Upper lobe of right lung (tissue), 1 donor: ENCODE data around the gene LRRC72. TPM values are rescaled to one million over a fixed set of nuclear protein-coding genes. Genes with fewer than 3 reads are reported as not detected.

Experiments
- ATAC-seq: fragments of 200-7000 bp; cut with Tn5 transposase; one replicate; pipeline ENCODE4 v1.9.1; 2020; ENCODE audit warnings: mild to moderate bottlenecking, moderate library complexity
- DNase-seq: peaks from one replicate; pipeline ENCODE4 v3.0.0-alpha.2; 2020
- H3K27ac ChIP-seq: fragments of 200-600 bp; one replicate; pipeline ENCODE4 v1.8.0; 2022
- H3K27me3 ChIP-seq: fragments of 200-600 bp; one replicate; pipeline ENCODE4 v1.8.0; 2022; ENCODE audit warnings: mild to moderate bottlenecking
- H3K36me3 ChIP-seq: fragments of 200-600 bp; one replicate; pipeline ENCODE4 v1.8.0; 2022
- H3K4me1 ChIP-seq: fragments of 200-600 bp; one replicate; pipeline ENCODE4 v1.8.0; 2022
- H3K4me3 ChIP-seq: fragments of 200-600 bp; one replicate; pipeline ENCODE4 v1.8.0; 2022; ENCODE audit warnings: mild to moderate bottlenecking
- H3K9me3 ChIP-seq: fragments of 200-600 bp; one replicate; pipeline ENCODE4 v1.8.0; 2022
- intact Hi-C: fragments of 100-400 bp; cut with DNase I; formaldehyde crosslinking; loops from one replicate; pipeline ENCODE4 v1.11.0; 2022
- total RNA-seq: library from RNA; stranded (reverse); fragmentation: NEBNext Ultra II Directional; extraction: Animal tissue kit (Norgen Biotek cat#: 25700); gene quantifications from one replicate; pipeline ENCODE4 v1.2.1, GENCODE V29; 2021
- TF ChIP-seq, protein P1 (sequence below): fragments of 200-600 bp; IDR thresholded peaks from one replicate; pipeline ENCODE4 v1.8.0; 2022; ENCODE audit warnings: antibody characterized with exemption
- donor health status: DM: no; HTN: yes; CAD: no; lungs with severe emphysema.

The LRRC72 gene
- total RNA-seq, 1 donor from 2014 or later, result not detected

DNA sequence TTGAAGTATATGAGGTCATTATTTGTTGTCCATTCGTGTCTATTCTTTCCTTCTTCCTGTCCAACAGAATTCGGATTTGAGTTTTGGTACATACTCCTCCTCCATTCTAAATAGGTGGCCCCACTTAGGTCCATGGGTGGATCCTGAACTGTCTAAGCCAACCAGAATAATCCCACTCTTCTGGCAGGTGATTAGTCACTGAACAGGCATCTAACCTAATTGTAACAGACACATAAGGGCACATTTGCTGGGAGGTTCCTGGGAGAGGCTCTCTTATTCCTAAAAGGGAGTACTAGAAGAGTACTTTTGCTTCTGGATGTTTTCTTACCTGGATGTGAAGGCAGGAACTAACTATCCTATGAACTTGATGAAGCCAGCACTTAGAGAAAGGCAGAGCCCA is 16.8 kb downstream of the LRRC72 start:
- H3K27ac ChIP-seq, result no peak overlapping the region
- TF ChIP-seq, protein P1, sequence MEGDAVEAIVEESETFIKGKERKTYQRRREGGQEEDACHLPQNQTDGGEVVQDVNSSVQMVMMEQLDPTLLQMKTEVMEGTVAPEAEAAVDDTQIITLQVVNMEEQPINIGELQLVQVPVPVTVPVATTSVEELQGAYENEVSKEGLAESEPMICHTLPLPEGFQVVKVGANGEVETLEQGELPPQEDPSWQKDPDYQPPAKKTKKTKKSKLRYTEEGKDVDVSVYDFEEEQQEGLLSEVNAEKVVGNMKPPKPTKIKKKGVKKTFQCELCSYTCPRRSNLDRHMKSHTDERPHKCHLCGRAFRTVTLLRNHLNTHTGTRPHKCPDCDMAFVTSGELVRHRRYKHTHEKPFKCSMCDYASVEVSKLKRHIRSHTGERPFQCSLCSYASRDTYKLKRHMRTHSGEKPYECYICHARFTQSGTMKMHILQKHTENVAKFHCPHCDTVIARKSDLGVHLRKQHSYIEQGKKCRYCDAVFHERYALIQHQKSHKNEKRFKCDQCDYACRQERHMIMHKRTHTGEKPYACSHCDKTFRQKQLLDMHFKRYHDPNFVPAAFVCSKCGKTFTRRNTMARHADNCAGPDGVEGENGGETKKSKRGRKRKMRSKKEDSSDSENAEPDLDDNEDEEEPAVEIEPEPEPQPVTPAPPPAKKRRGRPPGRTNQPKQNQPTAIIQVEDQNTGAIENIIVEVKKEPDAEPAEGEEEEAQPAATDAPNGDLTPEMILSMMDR, result no peak
- intact Hi-C loops, result no loop called here
- H3K4me3 ChIP-seq, result no peak overlapping the region
- no peaks in the 10 kb centered on the region for H3K4me1 ChIP-seq
- H3K36me3 ChIP-seq, result no peaks in the 10 kb centered on the region
- ATAC-seq (no peak), DNase-seq (no peak)
- no peaks in the 10 kb centered on the region for H3K27me3 ChIP-seq
- no peaks in the 10 kb centered on the region for H3K9me3 ChIP-seq

DNA sequence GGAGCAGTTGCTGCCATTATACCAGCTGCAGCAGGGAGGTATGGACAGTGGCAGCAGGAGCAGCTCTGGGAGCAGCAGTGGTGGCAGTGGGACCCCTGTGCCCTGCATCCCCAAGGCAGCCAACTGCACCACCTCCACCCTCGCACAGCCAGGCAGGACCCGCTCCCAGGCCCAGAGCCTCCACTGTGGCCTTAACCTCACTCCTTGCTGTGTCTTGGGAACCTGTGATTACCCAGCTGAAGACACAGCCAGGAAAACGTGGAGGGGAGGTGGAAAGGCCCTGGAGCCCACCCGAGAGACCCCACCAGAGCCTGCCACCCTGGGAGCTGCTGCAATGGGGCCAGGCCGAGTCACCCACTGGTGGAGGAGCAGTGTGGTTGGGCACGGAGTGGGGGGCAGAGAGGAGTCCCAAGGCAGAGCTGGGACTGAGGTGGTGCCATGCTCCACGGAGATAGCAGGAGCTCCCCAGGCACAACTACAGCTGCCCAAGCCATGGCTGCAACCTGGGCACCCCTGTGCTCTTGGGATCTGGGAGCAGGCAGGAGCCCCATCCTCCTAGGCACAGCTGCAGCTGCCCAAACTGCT is 20.4 kb downstream of the LRRC72 start:
- Histone ChIP-seq H3K36me3 (no peaks in the 10 kb centered on the region), H3K4me3 (no peak overlapping the region), H3K27me3 (no peaks in the 10 kb centered on the region), H3K27ac (no peak overlapping the region), H3K9me3 (no peaks in the 10 kb centered on the region), H3K4me1 (no peaks in the 10 kb centered on the region)
- DNase-seq (no peak), ATAC-seq (peak; percentile 41)
- intact Hi-C loops, result no loop called here
- TF ChIP-seq, protein P1, result no peak

DNA sequence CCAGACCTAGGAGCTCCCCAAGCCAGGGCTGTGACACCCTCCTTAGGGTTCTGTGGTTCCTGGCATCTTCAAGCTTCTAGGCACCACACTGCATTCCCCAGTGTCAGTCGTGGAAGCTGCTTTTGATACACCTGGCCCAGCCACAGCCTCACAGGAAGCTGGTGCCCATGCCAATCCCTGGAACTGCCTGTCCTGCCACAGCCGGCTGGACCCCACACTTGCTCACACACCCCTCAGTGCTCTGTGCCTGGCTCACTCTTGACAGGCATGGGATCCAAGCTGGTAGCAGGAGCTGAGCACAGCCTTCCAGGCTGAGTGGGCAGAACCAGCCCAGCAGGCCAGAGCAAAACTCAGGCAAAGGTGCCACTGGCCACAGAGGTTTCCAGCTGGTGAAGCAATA is 21.8 kb downstream of the LRRC72 start:
- no peak overlapping the region for H3K4me3 ChIP-seq
- H3K27ac ChIP-seq, result no peak overlapping the region
- DNase-seq, result no peak
- TF ChIP-seq, protein P1, result no peak
- peak; percentile 9 for ATAC-seq
- H3K9me3 ChIP-seq, result no peaks in the 10 kb centered on the region
- no peaks in the 10 kb centered on the region for H3K4me1 ChIP-seq
- no peaks in the 10 kb centered on the region for H3K36me3 ChIP-seq
- H3K27me3 ChIP-seq, result no peaks in the 10 kb centered on the region
- intact Hi-C loops, result no loop called here

DNA sequence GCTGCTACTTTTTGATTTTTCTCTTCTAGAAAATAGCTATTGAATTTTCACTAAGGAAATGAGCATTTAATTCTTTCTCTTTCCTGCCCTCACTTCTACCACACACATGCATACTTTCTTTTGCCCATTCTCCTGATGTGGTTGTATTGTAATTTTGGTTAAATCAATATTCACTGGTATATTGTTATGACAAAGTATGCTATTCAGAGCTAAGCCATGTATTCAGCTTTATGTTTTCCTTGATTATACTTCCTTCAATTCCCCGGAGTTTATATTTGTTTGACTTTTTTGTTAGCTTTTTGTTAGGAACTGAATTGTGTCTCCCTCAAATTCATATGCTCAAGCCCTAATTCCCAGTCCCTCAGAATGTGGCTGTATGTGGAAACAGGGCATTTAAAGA is 24.0 kb downstream of the LRRC72 start:
- Histone ChIP-seq H3K36me3 (no peaks in the 10 kb centered on the region), H3K27me3 (no peaks in the 10 kb centered on the region), H3K27ac (no peak overlapping the region), H3K4me1 (no peaks in the 10 kb centered on the region), H3K4me3 (no peak overlapping the region), H3K9me3 (no peaks in the 10 kb centered on the region)
- intact Hi-C loops, result no loop called here
- no peak for DNase-seq
- TF ChIP-seq, protein P1, result no peak
- no peak for ATAC-seq

DNA sequence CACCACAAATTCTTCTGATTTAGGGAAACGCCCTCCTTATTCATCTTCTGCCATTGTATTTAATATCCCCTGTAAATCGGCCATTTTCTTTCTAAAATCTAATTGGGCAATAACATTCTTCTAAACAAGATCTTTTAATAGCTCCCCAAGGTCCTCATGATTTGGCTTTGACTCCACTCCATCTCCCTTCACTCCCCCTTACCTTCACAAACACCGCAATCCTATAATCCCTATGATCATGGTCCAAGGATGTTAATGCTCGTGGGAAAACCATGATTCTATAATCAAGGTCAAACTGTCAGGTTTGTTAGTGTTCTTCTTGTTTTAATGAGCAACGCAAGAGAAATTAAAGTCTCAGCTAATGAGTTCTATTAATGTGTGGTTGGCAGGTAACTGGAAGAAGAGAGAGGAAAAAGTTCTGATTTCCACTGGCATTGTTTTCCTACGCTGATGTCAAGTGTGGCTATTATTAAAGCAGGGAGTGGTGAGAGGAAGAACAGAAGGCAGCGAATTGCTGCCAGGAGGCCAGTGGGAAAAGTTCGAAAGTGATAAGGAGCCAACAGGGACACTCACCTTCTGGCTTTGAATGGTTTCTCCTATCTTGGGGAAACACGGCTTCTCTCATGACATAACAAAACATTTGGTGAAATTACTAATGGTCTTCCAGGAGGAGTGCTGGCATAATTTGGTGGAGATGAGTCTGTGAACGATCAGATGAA is 28.1 kb downstream of the LRRC72 start:
- intact Hi-C loops, result no loop called here
- Histone ChIP-seq H3K27ac (no peak overlapping the region), H3K27me3 (no peaks in the 10 kb centered on the region), H3K4me1 (no peaks in the 10 kb centered on the region), H3K4me3 (no peak overlapping the region), H3K36me3 (no peaks in the 10 kb centered on the region), H3K9me3 (no peaks in the 10 kb centered on the region)
- DNase-seq (no peak), ATAC-seq (no peak)
- TF ChIP-seq, protein P1, result no peak
